Adrenal gland (tissue), 5 donors: ENCODE data around the gene CFAP69.

ENCODE experiments used
- POLR2A ChIP-seq, 2 donors: fragments of 450-650 bp; IDR thresholded peaks; one replicate each; pipeline ENCODE4 v1.6.1; 2017; ENCODE audit warnings: antibody characterized with exemption in 2 of 2, mild to moderate bottlenecking in 2 of 2, moderate library complexity in 1 of 2
- TF ChIP-seq, protein P1 (sequence below), 6 experiments: fragments of 450-650 bp in 4 of 6; fragments of 200-600 bp in 2 of 6; sonication (generic) in 1 of 6; IDR thresholded peaks; 1 replicate in 5 of 6; 2 replicates in 1 of 6; pipeline versions ENCODE4 v1.5.1 to v1.8.0; 2016 to 2021; ENCODE audit warnings: antibody characterized with exemption in 6 of 6, mild to moderate bottlenecking in 2 of 6, moderate library complexity in 1 of 6
- donor health status: DM: no; HTN: no; CAD: no.

DNA sequence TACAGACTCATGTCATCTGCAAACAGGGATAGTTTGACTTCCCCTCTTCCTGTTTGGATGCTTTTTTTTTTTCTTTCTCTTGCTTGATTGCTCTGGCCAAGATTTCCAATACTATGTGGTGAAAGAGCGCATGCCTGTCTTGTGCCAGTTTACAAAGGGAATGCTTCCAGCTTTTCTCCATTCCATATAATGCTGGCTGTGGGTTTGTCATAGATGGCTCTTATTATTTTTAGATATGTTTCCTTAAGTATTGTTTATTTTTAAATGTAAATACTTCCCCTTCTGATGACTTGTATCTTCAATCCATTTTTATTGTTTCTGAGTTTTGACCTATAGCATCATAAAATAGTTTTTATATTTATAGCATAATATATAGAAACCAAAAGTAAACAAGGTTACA lies 58.3 kb downstream of the CFAP69 start:
- TF ChIP-seq, protein P1, sequence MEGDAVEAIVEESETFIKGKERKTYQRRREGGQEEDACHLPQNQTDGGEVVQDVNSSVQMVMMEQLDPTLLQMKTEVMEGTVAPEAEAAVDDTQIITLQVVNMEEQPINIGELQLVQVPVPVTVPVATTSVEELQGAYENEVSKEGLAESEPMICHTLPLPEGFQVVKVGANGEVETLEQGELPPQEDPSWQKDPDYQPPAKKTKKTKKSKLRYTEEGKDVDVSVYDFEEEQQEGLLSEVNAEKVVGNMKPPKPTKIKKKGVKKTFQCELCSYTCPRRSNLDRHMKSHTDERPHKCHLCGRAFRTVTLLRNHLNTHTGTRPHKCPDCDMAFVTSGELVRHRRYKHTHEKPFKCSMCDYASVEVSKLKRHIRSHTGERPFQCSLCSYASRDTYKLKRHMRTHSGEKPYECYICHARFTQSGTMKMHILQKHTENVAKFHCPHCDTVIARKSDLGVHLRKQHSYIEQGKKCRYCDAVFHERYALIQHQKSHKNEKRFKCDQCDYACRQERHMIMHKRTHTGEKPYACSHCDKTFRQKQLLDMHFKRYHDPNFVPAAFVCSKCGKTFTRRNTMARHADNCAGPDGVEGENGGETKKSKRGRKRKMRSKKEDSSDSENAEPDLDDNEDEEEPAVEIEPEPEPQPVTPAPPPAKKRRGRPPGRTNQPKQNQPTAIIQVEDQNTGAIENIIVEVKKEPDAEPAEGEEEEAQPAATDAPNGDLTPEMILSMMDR (IDR thresholded peaks at IDR 0.05), result no peak
- TF ChIP-seq POLR2A (IDR thresholded peaks at IDR 0.05), result no peak
